ENCODE results near the gene ZBTB8A.
"Not testable (repeated sequence)": the region's sequence is repeated elsewhere in the genome, so short reads cannot be mapped to it uniquely, and the experiment has no call there.

ZBTB8A gene

GRCh38 chr1:32619701-32620485 is 80.7 kb downstream of the ZBTB8A start:
- peak; percentile 21 for DNase-seq (ENCODE audit: low read depth)

DNA sequence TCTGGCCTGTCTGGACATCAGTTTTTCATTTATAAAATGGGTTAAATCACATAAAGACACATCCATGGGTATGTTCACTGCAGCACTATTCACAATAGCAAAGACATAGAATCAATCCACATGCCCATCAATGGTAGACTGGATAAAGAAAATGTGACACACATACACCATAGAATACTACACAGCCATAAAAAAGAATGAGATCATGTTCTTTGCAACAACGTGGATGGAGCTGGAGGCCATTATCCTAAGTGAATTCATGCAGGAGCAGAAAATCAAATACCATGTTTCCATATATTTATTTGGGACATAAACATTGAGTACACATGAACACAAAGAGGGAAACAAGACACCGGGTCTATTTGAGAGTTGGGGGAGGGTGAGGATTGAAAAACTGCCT is 83.0 kb downstream of the ZBTB8A start:
- no peak for DNase-seq (ENCODE audit: low read depth)

DNA sequence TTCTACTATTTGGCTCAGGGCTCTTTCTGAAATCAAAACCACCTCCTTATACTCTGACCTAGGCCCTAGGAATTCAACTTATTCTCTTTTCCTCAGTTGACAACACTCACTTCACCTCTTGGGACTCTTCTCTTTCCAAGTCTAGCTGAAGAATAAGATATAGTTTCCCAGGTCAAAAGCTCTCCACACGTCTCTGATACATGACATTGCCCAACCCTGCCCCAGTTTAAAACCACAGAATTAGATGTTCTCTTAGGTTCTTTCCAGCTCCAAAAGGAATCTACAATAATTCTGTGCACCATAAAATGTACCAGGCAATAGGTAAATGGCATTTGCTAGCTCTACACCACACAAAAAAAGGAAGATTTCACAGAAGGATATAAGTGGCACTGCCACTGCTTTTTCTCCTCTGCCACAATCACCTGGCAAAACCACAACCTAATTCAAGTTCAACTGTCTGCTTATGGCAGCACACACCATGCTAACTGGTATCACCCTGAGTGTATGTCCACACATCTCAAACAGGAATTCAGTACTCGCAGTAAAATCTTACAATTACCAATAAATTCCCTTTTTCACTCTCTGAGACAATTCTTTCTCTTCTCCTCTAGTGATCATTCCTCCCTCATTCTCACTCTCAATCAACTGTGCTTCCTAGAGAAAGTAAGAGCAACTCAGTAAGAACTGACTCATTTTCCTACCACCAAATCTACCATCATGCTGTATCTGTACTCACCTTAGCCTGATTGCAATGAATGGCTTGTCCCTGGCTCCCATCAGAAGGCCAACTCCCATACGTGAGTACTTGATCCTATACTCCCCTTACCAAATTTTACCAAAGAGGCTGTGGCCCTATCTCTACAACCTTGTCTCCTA is 83.8 kb downstream of the ZBTB8A start:
- DNase-seq (ENCODE audit: low read depth) = peak; percentile 56

DNA sequence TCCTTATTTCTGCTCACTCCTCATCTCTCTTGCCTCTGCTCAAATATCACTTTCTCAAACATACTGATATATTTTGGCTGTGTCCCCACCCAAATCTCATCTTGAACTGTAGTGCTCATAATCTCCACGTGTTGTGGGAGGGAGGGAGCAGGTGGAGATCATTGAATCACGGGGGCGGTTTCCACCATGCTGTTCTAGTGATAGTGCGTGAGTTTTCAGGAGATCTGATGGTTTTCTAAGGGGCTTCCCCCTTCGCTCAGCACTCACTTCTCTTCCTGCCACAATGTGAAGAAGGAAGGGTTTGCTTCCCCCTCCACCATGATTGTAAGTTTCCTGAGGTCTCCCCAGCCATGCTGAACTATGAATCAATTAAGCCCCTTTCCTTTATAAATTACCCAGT is 84.5 kb downstream of the ZBTB8A start:
- no peak for DNase-seq (ENCODE audit: low read depth)

DNA sequence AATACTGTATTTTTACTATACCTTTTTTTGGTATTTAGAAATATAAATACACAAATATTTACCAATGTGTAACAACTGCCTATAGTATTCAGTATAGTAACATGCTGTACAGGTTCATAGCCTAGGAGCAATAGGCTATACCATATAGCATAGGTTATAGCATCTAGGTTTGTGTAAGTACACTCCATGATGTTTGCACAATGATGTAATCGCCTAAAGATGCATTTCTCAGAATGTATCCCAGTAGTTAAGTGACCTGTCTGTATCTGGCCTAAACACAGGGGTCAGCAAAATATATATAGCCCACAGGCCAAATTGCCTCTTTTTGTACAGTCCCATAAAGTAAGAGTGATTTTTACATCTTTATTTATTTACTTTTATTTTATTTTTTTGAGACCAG is 86.9 kb downstream of the ZBTB8A start:
- no peak for DNase-seq (ENCODE audit: low read depth)

GRCh38 chr1:32627596-32628162 is 88.5 kb downstream of the ZBTB8A start:
- DNase-seq (ENCODE audit: low read depth) = peak; percentile 16

- DNase-seq (ENCODE audit: low read depth) = not testable (repeated sequence)
Observed at GRCh38 chr1:32630173-32630572, 90.9 kb downstream of the ZBTB8A start.

- DNase-seq (ENCODE audit: low read depth) = no peak
Observed at GRCh38 chr1:32632829-32633228, 93.6 kb downstream of the ZBTB8A start.

DNA sequence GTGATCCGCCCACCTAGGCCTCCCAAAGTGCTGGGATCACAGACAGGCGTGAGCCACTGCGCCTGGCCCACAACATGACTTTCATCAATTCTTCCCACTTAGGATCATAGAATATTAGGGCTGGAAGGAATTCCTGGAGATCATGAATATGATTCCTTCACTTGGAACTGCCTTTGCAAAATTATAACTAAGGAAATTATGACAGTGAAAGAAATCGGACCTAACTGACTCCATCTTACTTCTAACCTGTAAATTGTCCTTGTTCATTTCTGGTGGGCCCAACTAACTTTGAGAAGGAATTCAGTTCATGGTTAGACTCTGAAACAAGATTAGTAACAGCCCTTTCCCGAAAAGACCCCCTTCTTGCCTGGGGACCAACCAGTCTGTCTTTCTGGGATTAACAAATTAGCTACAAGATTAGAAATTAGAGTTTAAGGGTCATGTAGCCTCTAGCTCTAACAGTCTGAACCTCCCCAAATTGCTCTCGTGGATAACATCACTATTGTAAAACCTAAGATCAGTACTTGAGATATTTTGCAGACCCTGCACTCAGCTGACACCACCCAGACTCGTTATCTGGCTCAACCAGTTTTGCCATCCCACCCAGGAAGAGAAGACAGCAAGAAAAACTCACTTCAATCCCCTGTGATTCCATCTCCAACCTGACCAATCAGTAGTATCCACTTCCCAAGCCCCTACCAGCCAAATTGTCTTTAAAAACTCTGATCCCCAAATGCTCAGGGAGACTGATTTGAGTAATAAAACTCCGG is 96.5 kb downstream of the ZBTB8A start:
- DNase-seq (ENCODE audit: low read depth) = no peak

- DNase-seq (ENCODE audit: low read depth) = no peak
Observed at GRCh38 chr1:32636914-32637645, 97.9 kb downstream of the ZBTB8A start.

- no peak for DNase-seq (ENCODE audit: low read depth)
Observed at GRCh38 chr1:32639489-32640075, 100.4 kb downstream of the ZBTB8A start.

- not testable (repeated sequence) for DNase-seq (ENCODE audit: low read depth)
Observed at GRCh38 chr1:32642292-32642827, 103.1 kb downstream of the ZBTB8A start.

DNA sequence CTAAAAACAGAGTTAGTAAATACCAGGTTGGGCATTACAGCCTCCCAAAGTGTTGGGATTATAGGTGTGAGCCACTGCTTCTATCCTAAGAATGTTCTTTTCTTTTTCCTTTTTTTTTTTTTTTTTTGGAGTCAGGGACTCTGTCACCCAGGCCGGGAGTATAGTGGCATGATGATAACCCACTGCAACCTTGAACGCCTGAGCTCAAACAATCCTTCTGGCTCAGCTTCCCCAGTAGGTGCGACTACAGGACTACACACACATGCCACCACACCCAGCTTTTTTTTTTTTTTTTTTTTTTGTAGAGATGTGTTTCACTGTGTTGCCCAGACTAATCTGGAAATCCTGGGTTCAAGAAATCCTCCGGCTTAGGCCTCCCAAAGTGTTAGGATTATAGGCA is 105.2 kb downstream of the ZBTB8A start:
- no peak for DNase-seq (ENCODE audit: low read depth)

- no peak for DNase-seq (ENCODE audit: low read depth)
Observed at GRCh38 chr1:32647308-32648134, 108.3 kb downstream of the ZBTB8A start.

DNA sequence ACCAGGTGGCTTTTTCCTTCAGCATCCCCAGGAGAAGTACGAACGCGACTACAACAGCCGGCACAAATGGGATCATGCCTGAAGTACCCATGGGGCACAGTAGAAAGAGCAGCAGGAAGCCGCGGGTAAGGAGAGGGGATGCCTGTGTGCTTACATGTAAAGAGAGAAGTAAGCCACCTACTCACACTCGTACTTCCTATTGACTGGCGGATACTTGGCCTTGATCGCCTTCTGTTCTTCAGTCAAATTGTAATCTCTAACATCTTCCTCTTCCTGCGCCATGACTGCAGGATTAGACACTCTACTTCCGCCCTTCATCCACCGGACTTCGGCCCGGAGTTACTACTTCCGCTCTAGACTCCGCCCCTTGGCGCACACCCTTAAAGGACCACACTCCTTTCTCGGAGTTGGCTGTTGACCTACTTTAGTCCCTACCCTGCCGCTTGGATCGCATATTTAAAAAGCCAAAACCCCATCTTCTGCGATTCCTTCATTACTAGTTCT is 111.1 kb downstream of the ZBTB8A start, which contains the start of gene ZBTB8OS:
TSS of gene ZBTB8OS (minus strand) at position 303 of the 504 bp plus-strand sequence. CDS start at position 282, 21 bp downstream.
- DNase-seq (ENCODE audit: low read depth) = peak; percentile 94

- peak; percentile 97 for DNase-seq (ENCODE audit: low read depth)
Observed at GRCh38 chr1:32650752-32651460, 111.7 kb downstream of the ZBTB8A start, which contains the start of gene RBBP4. Gene RBBP4, plus strand, starts transcription at chr1:32651208. Its CDS starts 99 bp downstream, at chr1:32651307.

GRCh38 chr1:32651461-32652073 is 112.3 kb downstream of the ZBTB8A start:
- peak; percentile 58 for DNase-seq (ENCODE audit: low read depth)
